GM23338 (cell line): ENCODE results near the gene S100A12. TPM values are rescaled to one million over a fixed set of nuclear protein-coding genes. Genes with fewer than 3 reads are reported as not detected.

ENCODE experiments used
- ATAC-seq: fragments of 200-7000 bp; cut with Tn5 transposase; 3 replicates; pipeline ENCODE4 v1.9.1; 2020
- DNase-seq: peaks from one replicate; pipeline ENCODE4 v3.0.0-alpha.2; 2015; ENCODE audit warnings: low spot score
- H2AFZ ChIP-seq: fragments of 200-600 bp; sonication (generic); 2 replicates; pipeline ENCODE4 v1.8.0; 2016; ENCODE audit warnings: antibody characterized with exemption, mild to moderate bottlenecking, moderate library complexity
- H3F3A ChIP-seq: fragments of 200-600 bp; sonication (generic); replicated peaks from 2 replicates; pipeline ENCODE4 v1.8.0; 2017; ENCODE audit warnings: antibody characterized with exemption, mixed run types, low read depth
- H3K27ac ChIP-seq: fragments of 200-600 bp; sonication (generic); 2 replicates; pipeline ENCODE4 v1.6.1; 2016; ENCODE audit warnings: low read depth
- H3K27me3 ChIP-seq: fragments of 200-600 bp; sonication (generic); 2 replicates; pipeline ENCODE4 v1.8.0; 2016; ENCODE audit warnings: mild to moderate bottlenecking, mixed run types, moderate library complexity; ENCODE audit not compliant: insufficient read depth
- H3K36me3 ChIP-seq: fragments of 200-600 bp; sonication (generic); 2 replicates; pipeline ENCODE4 v1.8.0; 2016; ENCODE audit warnings: mild to moderate bottlenecking; ENCODE audit not compliant: insufficient read depth
- H3K4me1 ChIP-seq: fragments of 200-600 bp; sonication (generic); 2 replicates; pipeline ENCODE4 v1.8.0; 2016; ENCODE audit warnings: mild to moderate bottlenecking, moderate library complexity; ENCODE audit not compliant: insufficient read depth
- H3K4me2 ChIP-seq: fragments of 200-600 bp; sonication (generic); 2 replicates; pipeline ENCODE4 v1.7.1; 2017; ENCODE audit warnings: mixed run types
- H3K4me3 ChIP-seq: fragments of 200-600 bp; sonication (generic); 2 replicates; pipeline ENCODE4 v1.6.1; 2016; ENCODE audit warnings: mixed run types
- H3K79me2 ChIP-seq: fragments of 200-600 bp; sonication (generic); replicated peaks from 2 replicates; pipeline ENCODE4 v1.8.0; 2017; ENCODE audit warnings: mild to moderate bottlenecking; ENCODE audit not compliant: insufficient read depth
- H3K9me2 ChIP-seq: fragments of 200-600 bp; sonication (generic); 2 replicates; pipeline ENCODE4 v1.8.0; 2017; ENCODE audit not compliant: insufficient read depth
- H4K20me1 ChIP-seq: fragments of 200-600 bp; sonication (generic); replicated peaks from 2 replicates; pipeline ENCODE4 v1.8.0; 2017; ENCODE audit warnings: mild to moderate bottlenecking; ENCODE audit not compliant: insufficient read depth
- H3K27ac Mint-ChIP-seq: 2 replicates; pipeline ENCODE4 v1.8.0; 2020; ENCODE audit warnings: inconsistent platforms, mild to moderate bottlenecking, moderate library complexity, mixed read lengths
- H3K27me3 Mint-ChIP-seq: 3 replicates; pipeline ENCODE4 v1.8.0; 2022; ENCODE audit warnings: low read depth, mild to moderate bottlenecking, moderate library complexity, mixed read lengths, inconsistent platforms; ENCODE audit not compliant: insufficient read depth, poor library complexity
- H3K36me3 Mint-ChIP-seq: 3 replicates; pipeline ENCODE4 v1.8.0; 2021; ENCODE audit warnings: low read depth, mild to moderate bottlenecking, inconsistent platforms, moderate library complexity, mixed read lengths
- H3K4me1 Mint-ChIP-seq: 3 replicates; pipeline ENCODE4 v1.8.0; 2020; ENCODE audit warnings: mild to moderate bottlenecking, inconsistent platforms, mixed read lengths
- H3K4me3 Mint-ChIP-seq: 3 replicates; pipeline ENCODE4 v1.8.0; 2021; ENCODE audit warnings: moderate library complexity, mild to moderate bottlenecking, inconsistent platforms, mixed read lengths
- H3K9me3 Mint-ChIP-seq: 3 replicates; pipeline ENCODE4 v1.8.0; 2020; ENCODE audit warnings: moderate library complexity, mild to moderate bottlenecking, inconsistent platforms, mixed read lengths
- CREB1 ChIP-seq: fragments of 250-450 bp; sonication (Bioruptor Pico); IDR thresholded peaks from 2 replicates; pipeline ENCODE4 v1.5.0; 2020; ENCODE audit warnings: low read depth, mild to moderate bottlenecking, moderate library complexity
- CTCF ChIP-seq, 2 experiments: fragments of 200-600 bp in 1 of 2; sonication (generic) in 1 of 2; conservative IDR thresholded peaks; 2 replicates each; pipeline versions ENCODE4 v1.5.1 to v1.6.1; 2016 to 2017; ENCODE audit warnings: antibody characterized with exemption in 2 of 2, low read depth in 2 of 2, mild to moderate bottlenecking in 2 of 2, moderate library complexity in 1 of 2
- ETS1 ChIP-seq: IDR thresholded peaks from 2 replicates; pipeline ENCODE4 v1.6.1; 2016; ENCODE audit warnings: antibody characterized with exemption
- EZH2 ChIP-seq: fragments of 200-600 bp; sonication (generic); IDR thresholded peaks from one replicate; pipeline ENCODE4 v1.8.0; 2017; ENCODE audit warnings: antibody characterized with exemption, mild to moderate bottlenecking, low read depth; ENCODE audit not compliant: unreplicated experiment
- EZH2phosphoT487 ChIP-seq: fragments of 200-600 bp; sonication (generic); IDR thresholded peaks from one replicate; pipeline ENCODE4 v1.8.1; 2018; ENCODE audit warnings: antibody characterized with exemption; ENCODE audit not compliant: unreplicated experiment
- JUNB ChIP-seq: IDR thresholded peaks from one replicate; pipeline ENCODE4 v1.6.1; 2016; ENCODE audit warnings: antibody characterized with exemption; ENCODE audit not compliant: unreplicated experiment
- NANOG ChIP-seq: IDR thresholded peaks from 2 replicates; pipeline ENCODE4 v1.6.1; 2016; ENCODE audit warnings: antibody characterized with exemption, borderline replicate concordance
- POLR2AphosphoS5 ChIP-seq: IDR thresholded peaks from 2 replicates; pipeline ENCODE4 v1.6.1; 2016; ENCODE audit warnings: antibody characterized with exemption, low read depth
- REST ChIP-seq: IDR thresholded peaks from one replicate; pipeline ENCODE4 v1.6.1; 2018; ENCODE audit warnings: antibody characterized with exemption; ENCODE audit not compliant: unreplicated experiment
- STAT1 ChIP-seq: IDR thresholded peaks from one replicate; pipeline ENCODE4 v1.6.1; 2016; ENCODE audit warnings: antibody characterized with exemption; ENCODE audit not compliant: unreplicated experiment
- ZNF114 ChIP-seq: fragments of 250-450 bp; sonication (Bioruptor Pico); IDR thresholded peaks from 2 replicates; pipeline ENCODE4 v1.5.0; 2020; ENCODE audit warnings: mild to moderate bottlenecking, moderate library complexity
- ZNF331 ChIP-seq: fragments of 250-450 bp; sonication (Bioruptor Pico); IDR thresholded peaks from 2 replicates; pipeline ENCODE4 v1.5.0; 2020; ENCODE audit warnings: low read depth, mild to moderate bottlenecking, moderate library complexity
- ZNF462 ChIP-seq: fragments of 250-450 bp; sonication (Bioruptor Pico); IDR thresholded peaks from 2 replicates; pipeline ENCODE4 v1.5.0; 2020; ENCODE audit warnings: mild to moderate bottlenecking, moderate library complexity
- polyA plus RNA-seq: library from polyadenylated mRNA; unstranded; fragments of >200 nt; fragmentation: Nextera tagmentation; extraction: Ambion mirVana; gene quantifications from 2 replicates; pipeline ENCODE4 v1.2.1, GENCODE V29; 2016
- total RNA-seq: library from RNA; depleted of rRNA; stranded (reverse); fragments of >200 nt; shearing (Covaris generic); gene quantifications from 2 replicates; pipeline ENCODE4 v1.2.3, GENCODE V29; 2014

The S100A12 gene
- total and polyA plus RNA-seq, 2 experiments from 2014 or later = not detected

GRCh38 chr1:153403421-153404085, 28.1 kb upstream of the S100A12 start:
- Mint-ChIP-seq H3K9me3 (peaks cover 7% of the 10 kb centered on the region), H3K27me3 (peaks cover 21% of the 10 kb centered on the region), H3K36me3 (peaks cover 2% of the 10 kb centered on the region), H3K27ac (no peak overlapping the region), H3K4me3 (no peak overlapping the region), H3K4me1 (peaks cover 13% of the 10 kb centered on the region)
- Histone ChIP-seq H3K27ac (no peak overlapping the region), H3K79me2 (no peaks in the 10 kb centered on the region), H3K4me1 (no peaks in the 10 kb centered on the region), H3K9me2 (0 out of 2 replicates have a peak, but pooled peaks cover 3% of the 10 kb centered on the region), H3K4me2 (no peak overlapping the region), H3F3A (no peaks in the 10 kb centered on the region), H3K27me3 (peaks cover 9% of the 10 kb centered on the region; the same call in 1 of the 2 replicates), H2AFZ (no peak overlapping the region), H4K20me1 (no peaks in the 10 kb centered on the region), H3K36me3 (no peaks in the 10 kb centered on the region), H3K4me3 (no peak overlapping the region)
- DNase-seq = no peak
- no peak for TF ChIP-seq ZNF114 (CRISPR knock-in tag)
- TF ChIP-seq REST = no peak
- no peak for TF ChIP-seq CTCF (conservative IDR thresholded peaks at IDR 0.05; ENCODE audit: low read depth in 2 of 2)
- no peak for TF ChIP-seq ZNF462 (CRISPR knock-in tag)
- no peak for TF ChIP-seq STAT1
- no peak for TF ChIP-seq EZH2phosphoT487
- TF ChIP-seq CREB1 = no peak
- no peak for TF ChIP-seq JUNB
- no peak for TF ChIP-seq NANOG
- TF ChIP-seq ZNF331 (CRISPR knock-in tag) = no peak
- no peak for TF ChIP-seq POLR2AphosphoS5
- TF ChIP-seq EZH2 = no peak
- TF ChIP-seq ETS1 = no peak
- ATAC-seq = no peak
